Retinal pigment epithelial cell (primary cell): ENCODE results near the gene PSAT1.

Experiments
- DNase-seq: peaks from one replicate; pipeline ENCODE4 v3.0.0-alpha.2; 2010; ENCODE audit warnings: low read depth
- H3K4me3 ChIP-seq: 2 replicates; pipeline ENCODE4 v1.5.1; 2011; ENCODE audit warnings: mild to moderate bottlenecking, low read length, control low read depth, moderate library complexity
- CTCF ChIP-seq: conservative IDR thresholded peaks from 2 replicates; pipeline ENCODE4 v1.5.1; 2011; ENCODE audit warnings: low read depth, low read length, control low read depth, inconsistent platforms

Gene PSAT1

GRCh38 chr9:78298046-78298765 lies 1.3 kb downstream of the PSAT1 start:
- peak overlapping the region; percentile 84 for H3K4me3 ChIP-seq
- DNase-seq = no peak
- no peak for TF ChIP-seq CTCF

- no peak overlapping the region for H3K4me3 ChIP-seq
- DNase-seq = no peak
- no peak for TF ChIP-seq CTCF
Measured at GRCh38 chr9:78300209-78300608, 3.3 kb downstream of the PSAT1 start.

DNA sequence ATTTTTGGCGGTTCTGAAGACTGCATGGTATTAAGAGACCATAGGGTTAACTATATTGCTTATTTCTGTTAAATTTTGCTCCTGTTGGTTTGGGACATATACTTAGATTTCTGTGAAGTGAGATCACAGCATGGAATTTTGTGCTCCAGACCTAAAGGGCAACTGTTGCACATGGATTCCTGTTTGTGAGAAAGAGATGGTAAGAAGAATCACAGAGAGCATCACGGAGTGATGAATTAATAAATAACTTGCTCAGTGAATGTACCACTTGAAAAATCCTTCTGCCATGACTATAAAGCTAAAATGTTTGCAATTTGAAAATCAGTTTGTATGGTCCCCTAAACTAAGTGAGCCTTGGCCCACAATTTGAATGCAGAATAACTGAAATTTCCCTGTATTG lies 4.5 kb downstream of the PSAT1 start:
- no peak overlapping the region for H3K4me3 ChIP-seq
- DNase-seq = no peak
- no peak for TF ChIP-seq CTCF

DNA sequence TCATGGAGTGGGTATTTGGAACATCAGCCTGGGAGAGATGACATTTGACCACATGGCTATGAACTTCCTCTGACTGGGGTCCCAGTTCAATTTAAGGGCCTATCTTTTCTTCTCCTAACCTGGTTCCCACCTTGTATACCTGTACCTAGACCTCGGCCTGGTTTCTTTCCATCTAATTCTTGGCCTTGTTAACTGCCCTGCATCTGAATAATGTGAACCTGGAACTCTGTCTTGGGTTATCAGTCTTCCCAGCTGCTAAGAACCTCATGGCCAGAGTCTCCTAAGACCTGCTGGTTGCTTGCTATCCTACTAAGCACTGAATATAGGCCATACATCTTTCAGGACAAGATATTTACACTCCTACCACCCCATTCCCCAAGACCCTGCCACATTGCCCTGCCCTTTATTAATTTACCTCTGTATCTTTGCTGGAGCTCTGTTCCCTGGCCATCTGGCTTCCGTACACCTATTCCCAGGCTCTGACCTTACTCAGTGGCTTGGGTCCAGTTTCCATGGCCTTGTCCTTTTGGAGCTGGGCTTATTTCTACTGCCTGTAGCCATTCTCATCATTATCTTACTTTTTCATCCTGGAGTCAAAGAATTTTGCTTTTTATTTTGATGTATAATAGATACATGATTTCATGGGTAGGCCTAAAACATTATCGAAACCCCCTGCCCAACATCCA lies 6.6 kb downstream of the PSAT1 start:
- no peak for DNase-seq
- no peak for TF ChIP-seq CTCF
- no peak overlapping the region for H3K4me3 ChIP-seq

- H3K4me3 ChIP-seq = no peak overlapping the region
- no peak for TF ChIP-seq CTCF
- DNase-seq = no peak
Measured at GRCh38 chr9:78304357-78304756, 7.4 kb downstream of the PSAT1 start.

GRCh38 chr9:78306222-78307076 lies 9.5 kb downstream of the PSAT1 start:
- no peak overlapping the region for H3K4me3 ChIP-seq
- DNase-seq = no peak
- TF ChIP-seq CTCF = no peak
